HFFc6 (cell line): Measurements from ENCODE around the gene CEACAM20. TPM values are rescaled to one million over a fixed set of nuclear protein-coding genes. Genes with fewer than 3 reads are reported as not detected.

Experiments
- DNase-seq: peaks from one replicate; pipeline ENCODE4 v3.0.0-alpha.2; 2018
- H3K27ac Mint-ChIP-seq: 2 replicates; pipeline ENCODE4 v1.8.0; 2020; ENCODE audit warnings: mild to moderate bottlenecking, mixed read lengths
- H3K27me3 Mint-ChIP-seq: 2 replicates; pipeline ENCODE4 v1.8.0; 2021; ENCODE audit warnings: mild to moderate bottlenecking, moderate library complexity, mixed read lengths; ENCODE audit not compliant: insufficient read depth
- H3K36me3 Mint-ChIP-seq: 2 replicates; pipeline ENCODE4 v1.8.0; 2021; ENCODE audit warnings: low read depth, mixed read lengths
- H3K4me1 Mint-ChIP-seq: 2 replicates; pipeline ENCODE4 v1.8.0; 2020; ENCODE audit warnings: low read depth, mixed read lengths
- H3K4me3 Mint-ChIP-seq: 2 replicates; pipeline ENCODE4 v1.8.0; 2020; ENCODE audit warnings: mild to moderate bottlenecking, moderate library complexity, mixed read lengths
- H3K9me3 Mint-ChIP-seq: 2 replicates; pipeline ENCODE4 v1.8.0; 2020; ENCODE audit warnings: mild to moderate bottlenecking, mixed read lengths
- total RNA-seq, 6 experiments: library from RNA; stranded (reverse); fragmentation: NEBNext Ultra II Directional; extraction: Animal tissue kit (Norgen Biotek cat#: 25700); gene quantifications; 2 replicates in 1 of 6; 3 replicates in 5 of 6; pipeline ENCODE4 v1.2.3, GENCODE V29; 2021
- TF ChIP-seq, protein P1 (sequence below): fragments of 200-600 bp; sonication (generic); IDR thresholded peaks from 2 replicates; pipeline ENCODE4 v1.5.0; 2021; ENCODE audit warnings: antibody characterized with exemption, mild to moderate bottlenecking

The CEACAM20 gene
- total RNA-seq, 6 experiments from 2014 or later = not detected

DNA sequence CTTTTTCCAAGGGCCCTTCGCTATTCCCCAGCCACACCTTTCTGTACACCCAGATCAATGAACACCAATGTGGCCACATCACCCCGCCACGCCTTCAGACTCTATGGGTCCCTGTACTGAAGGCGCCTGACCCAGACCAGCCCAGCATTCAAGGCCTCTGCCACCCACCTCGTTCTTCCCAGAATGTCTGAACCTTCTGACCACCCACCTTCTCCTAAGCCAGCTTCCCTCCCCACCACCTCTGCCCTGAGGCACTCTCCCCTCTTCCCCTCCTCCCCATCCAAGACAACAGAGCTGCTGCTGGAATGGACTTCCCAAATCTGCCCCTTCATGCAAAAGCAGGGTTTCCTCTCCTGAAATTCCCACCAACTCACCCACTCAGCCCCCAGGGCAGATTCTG, 3.3 kb upstream of the CEACAM20 start:
- Mint-ChIP-seq H3K27me3 (peaks cover 33% of the 10 kb centered on the region), H3K36me3 (no peaks in the 10 kb centered on the region; the same call in 1 of the 2 replicates), H3K4me3 (no peak overlapping the region), H3K4me1 (no peaks in the 10 kb centered on the region), H3K9me3 (no peaks in the 10 kb centered on the region), H3K27ac (no peak overlapping the region)
- DNase-seq = no peak
- TF ChIP-seq, protein P1, sequence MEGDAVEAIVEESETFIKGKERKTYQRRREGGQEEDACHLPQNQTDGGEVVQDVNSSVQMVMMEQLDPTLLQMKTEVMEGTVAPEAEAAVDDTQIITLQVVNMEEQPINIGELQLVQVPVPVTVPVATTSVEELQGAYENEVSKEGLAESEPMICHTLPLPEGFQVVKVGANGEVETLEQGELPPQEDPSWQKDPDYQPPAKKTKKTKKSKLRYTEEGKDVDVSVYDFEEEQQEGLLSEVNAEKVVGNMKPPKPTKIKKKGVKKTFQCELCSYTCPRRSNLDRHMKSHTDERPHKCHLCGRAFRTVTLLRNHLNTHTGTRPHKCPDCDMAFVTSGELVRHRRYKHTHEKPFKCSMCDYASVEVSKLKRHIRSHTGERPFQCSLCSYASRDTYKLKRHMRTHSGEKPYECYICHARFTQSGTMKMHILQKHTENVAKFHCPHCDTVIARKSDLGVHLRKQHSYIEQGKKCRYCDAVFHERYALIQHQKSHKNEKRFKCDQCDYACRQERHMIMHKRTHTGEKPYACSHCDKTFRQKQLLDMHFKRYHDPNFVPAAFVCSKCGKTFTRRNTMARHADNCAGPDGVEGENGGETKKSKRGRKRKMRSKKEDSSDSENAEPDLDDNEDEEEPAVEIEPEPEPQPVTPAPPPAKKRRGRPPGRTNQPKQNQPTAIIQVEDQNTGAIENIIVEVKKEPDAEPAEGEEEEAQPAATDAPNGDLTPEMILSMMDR = no peak

DNA sequence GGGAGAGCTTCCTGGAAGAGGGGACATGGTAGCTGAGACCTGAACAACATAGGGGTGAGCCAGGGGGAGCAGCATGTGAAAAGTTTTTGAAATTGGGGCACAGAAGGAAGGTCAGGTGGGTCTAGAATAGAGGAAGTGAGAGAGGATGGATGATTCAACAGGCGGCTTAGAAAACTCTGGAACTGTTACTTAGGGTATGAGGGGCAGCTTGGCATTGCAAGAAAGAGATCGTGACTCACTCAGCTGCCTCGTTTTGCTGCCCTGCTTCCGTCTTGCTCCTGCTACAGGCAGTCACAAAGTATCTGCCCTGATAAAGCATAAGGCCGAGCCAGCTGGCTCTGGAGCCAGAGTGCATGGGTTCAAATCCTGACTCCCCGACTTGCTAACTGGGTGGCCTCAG, 1.3 kb upstream of the CEACAM20 start:
- TF ChIP-seq, protein P1 = no peak
- DNase-seq = no peak
- H3K27ac Mint-ChIP-seq = no peak overlapping the region
- H3K36me3 Mint-ChIP-seq = no peaks in the 10 kb centered on the region; the same call in 1 of the 2 replicates
- peaks cover 38% of the 10 kb centered on the region for H3K27me3 Mint-ChIP-seq
- no peak overlapping the region for H3K4me3 Mint-ChIP-seq
- no peaks in the 10 kb centered on the region for H3K4me1 Mint-ChIP-seq
- no peaks in the 10 kb centered on the region for H3K9me3 Mint-ChIP-seq

DNA sequence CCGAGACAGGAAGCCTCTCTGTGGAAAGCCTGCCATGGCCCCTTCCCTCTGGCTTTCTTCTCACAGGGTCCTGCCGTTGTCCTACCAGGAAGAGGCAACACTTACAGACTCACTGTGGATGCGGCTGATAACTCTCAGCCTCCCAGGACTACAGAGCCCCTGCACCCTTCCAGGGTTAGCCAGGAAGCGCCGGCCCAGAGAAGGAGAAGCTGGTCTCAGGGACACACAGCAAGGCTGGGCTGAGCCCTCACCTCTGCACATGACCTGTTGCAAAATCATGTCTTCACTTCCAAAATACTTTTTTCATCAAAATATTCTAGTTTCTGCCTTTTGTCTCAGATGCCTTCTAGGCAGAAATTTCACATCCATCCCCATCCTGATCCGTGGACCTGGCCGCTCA, 1.9 kb downstream of the CEACAM20 start:
- TF ChIP-seq, protein P1 = no peak
- H3K4me3 Mint-ChIP-seq = no peak overlapping the region
- H3K4me1 Mint-ChIP-seq = no peaks in the 10 kb centered on the region
- no peaks in the 10 kb centered on the region for H3K9me3 Mint-ChIP-seq
- H3K27ac Mint-ChIP-seq = no peak overlapping the region
- peaks cover 42% of the 10 kb centered on the region for H3K27me3 Mint-ChIP-seq
- no peak for DNase-seq
- H3K36me3 Mint-ChIP-seq = no peaks in the 10 kb centered on the region

DNA sequence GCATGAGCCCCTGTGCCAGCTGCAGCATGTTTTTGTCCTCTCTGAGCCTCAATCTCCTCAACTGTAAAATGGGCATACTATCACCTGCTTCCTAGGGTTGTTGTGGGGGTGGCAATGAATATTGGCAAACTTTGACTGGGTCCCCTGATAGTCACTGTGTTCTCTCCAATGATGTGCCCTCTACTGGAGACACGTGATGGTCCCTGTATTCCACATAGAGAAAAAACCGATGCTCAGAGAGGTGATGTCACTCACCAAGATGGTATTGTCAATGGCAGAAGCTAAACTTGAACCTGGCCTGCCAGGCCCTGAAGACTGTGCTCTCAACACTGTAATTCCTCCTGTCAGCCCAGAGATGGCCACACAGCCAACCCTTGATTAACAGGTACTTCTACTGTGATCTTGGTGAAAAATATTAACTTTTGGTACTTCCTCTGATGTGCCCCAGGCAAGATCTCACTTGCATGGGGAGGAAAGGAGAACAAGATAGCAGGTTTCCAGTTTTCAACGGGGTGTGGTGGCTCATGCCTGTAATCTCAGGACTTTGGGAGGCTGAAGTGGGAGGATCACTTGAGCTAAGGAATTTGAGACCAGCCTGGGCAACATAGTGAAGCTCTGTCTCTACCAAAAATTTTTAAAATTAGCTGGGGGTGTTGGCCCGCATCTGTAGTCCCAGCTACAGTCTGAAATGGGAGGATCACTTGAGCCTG, 3.6 kb downstream of the CEACAM20 start:
- H3K27me3 Mint-ChIP-seq = peaks cover 41% of the 10 kb centered on the region
- TF ChIP-seq, protein P1 = 0 out of 2 replicates have a peak, but pooled peaks have one; percentile 10
- no peaks in the 10 kb centered on the region for H3K9me3 Mint-ChIP-seq
- H3K36me3 Mint-ChIP-seq = no peaks in the 10 kb centered on the region
- no peak overlapping the region for H3K27ac Mint-ChIP-seq
- no peak for DNase-seq
- no peak overlapping the region for H3K4me3 Mint-ChIP-seq
- no peaks in the 10 kb centered on the region for H3K4me1 Mint-ChIP-seq

DNA sequence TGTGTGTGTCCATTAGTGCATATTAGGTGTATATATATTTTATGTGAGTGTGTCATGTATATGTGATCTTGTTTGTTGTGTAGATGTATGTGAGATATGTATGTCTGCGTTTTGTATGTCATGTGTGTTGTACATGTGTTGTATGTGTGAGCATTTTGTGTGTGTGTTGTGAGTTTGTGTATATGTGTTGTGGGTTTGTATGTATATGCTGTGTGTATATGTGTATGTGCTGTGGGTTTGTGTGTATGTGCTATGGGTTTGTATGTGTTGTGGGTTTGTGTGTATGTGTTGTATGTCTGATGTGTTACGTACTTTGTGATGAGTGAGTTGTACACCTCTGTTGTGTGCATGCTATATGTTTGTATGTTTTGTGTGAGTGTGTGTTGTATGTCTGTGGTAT, 8.1 kb downstream of the CEACAM20 start:
- H3K9me3 Mint-ChIP-seq = no peaks in the 10 kb centered on the region
- no peak for DNase-seq
- no peak overlapping the region for H3K27ac Mint-ChIP-seq
- no peak overlapping the region for H3K4me3 Mint-ChIP-seq
- H3K27me3 Mint-ChIP-seq = peaks cover 17% of the 10 kb centered on the region
- TF ChIP-seq, protein P1 = no peak
- H3K36me3 Mint-ChIP-seq = no peaks in the 10 kb centered on the region
- no peaks in the 10 kb centered on the region for H3K4me1 Mint-ChIP-seq
